Measurements from ENCODE around the gene ZSCAN2.

Gene ZSCAN2

DNA sequence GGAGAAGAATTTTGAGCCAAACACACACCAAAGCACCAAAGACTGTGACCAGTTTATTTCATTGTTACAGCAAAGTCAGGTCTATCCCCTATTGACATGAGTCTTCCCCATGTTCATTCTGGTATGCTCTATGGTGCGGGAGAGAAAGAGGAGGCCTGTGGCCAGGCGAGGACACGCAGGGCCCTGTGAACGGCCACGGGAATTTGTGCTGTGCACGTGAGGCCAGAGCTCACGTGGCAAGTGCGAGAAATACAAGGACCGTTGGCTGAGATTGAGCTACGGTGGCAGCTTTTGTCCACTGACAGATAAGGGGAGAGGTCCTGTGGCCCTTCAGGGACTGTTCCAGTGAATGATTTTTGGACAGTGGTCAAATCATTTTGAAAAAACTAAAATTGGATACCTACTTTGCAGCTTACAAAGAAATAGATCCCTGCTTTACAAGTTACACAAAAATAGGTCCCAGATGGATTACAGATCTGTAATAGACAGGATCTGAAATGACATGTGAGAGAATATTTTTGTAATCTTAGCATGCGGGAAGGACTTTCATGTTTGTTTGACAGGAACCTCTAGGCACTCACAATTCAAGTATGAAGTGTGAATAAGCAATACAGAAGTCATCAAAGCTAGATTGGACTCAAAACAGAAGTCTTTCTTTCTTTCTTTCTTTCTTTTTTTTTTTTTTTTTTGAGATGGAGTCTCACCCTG, 9.2 kb downstream of the ZSCAN2 start:
- H3K27me3 ChIP-seq (ENCODE audit: insufficient read depth, low read depth, severe bottlenecking) = no peaks in the 10 kb centered on the region
- peaks cover 52% of the 10 kb centered on the region for H3K36me3 ChIP-seq
- no peak for DNase-seq
- no peaks in the 10 kb centered on the region for H3K9me3 ChIP-seq (ENCODE audit: severe bottlenecking)
- TF ChIP-seq CTCF (IDR thresholded peaks at IDR 0.05; ENCODE audit: low read depth, low read length) = no peak
- H3K4me3 ChIP-seq (ENCODE audit: low read depth, low read length) = no peak overlapping the region
- H3K27ac ChIP-seq = no peak overlapping the region

GRCh38 chr15:84611631-84612030, 10.8 kb downstream of the ZSCAN2 start:
- no peak overlapping the region for H3K4me3 ChIP-seq (ENCODE audit: low read depth, low read length)
- no peaks in the 10 kb centered on the region for H3K9me3 ChIP-seq (ENCODE audit: severe bottlenecking)
- no peaks in the 10 kb centered on the region for H3K27me3 ChIP-seq (ENCODE audit: insufficient read depth, low read depth, severe bottlenecking)
- H3K27ac ChIP-seq = no peak overlapping the region
- no peak for TF ChIP-seq CTCF (IDR thresholded peaks at IDR 0.05; ENCODE audit: low read depth, low read length)
- DNase-seq = no peak
- peaks cover 51% of the 10 kb centered on the region for H3K36me3 ChIP-seq

- TF ChIP-seq CTCF (IDR thresholded peaks at IDR 0.05; ENCODE audit: low read depth, low read length) = no peak
- no peaks in the 10 kb centered on the region for H3K27me3 ChIP-seq (ENCODE audit: insufficient read depth, low read depth, severe bottlenecking)
- peaks cover 12% of the 10 kb centered on the region for H3K9me3 ChIP-seq (ENCODE audit: severe bottlenecking)
- no peak overlapping the region for H3K4me3 ChIP-seq (ENCODE audit: low read depth, low read length)
- no peak overlapping the region for H3K27ac ChIP-seq
- DNase-seq = no peak
- H3K36me3 ChIP-seq = peaks cover 52% of the 10 kb centered on the region
These were observed 15.4 kb downstream of the ZSCAN2 start for GRCh38 chr15:84616235-84616634.

DNA sequence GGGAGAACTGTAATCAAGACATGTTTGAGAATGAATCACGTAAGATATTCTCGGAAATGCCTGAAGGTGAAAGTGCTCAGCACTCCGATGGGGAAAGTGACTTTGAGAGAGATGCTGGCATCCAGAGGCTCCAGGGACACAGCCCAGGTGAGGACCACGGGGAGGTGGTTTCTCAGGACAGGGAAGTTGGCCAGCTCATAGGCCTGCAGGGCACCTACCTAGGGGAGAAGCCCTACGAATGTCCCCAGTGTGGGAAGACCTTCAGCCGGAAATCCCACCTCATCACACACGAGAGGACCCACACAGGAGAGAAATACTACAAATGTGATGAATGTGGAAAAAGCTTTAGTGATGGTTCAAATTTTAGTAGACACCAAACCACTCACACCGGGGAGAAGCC, 19.8 kb downstream of the ZSCAN2 start:
- Histone ChIP-seq H3K36me3 (peaks cover 70% of the 10 kb centered on the region), H3K4me3 (ENCODE audit: low read depth, low read length) (no peak overlapping the region), H3K27ac (no peak overlapping the region), H3K27me3 (ENCODE audit: insufficient read depth, low read depth, severe bottlenecking) (no peaks in the 10 kb centered on the region), H3K9me3 (ENCODE audit: severe bottlenecking) (peaks cover 19% of the 10 kb centered on the region)
- DNase-seq = no peak
- no peak for TF ChIP-seq CTCF (IDR thresholded peaks at IDR 0.05; ENCODE audit: low read depth, low read length)

- DNase-seq = no peak
- TF ChIP-seq CTCF (IDR thresholded peaks at IDR 0.05; ENCODE audit: low read depth, low read length) = no peak
- Histone ChIP-seq H3K9me3 (ENCODE audit: severe bottlenecking) (peaks cover 19% of the 10 kb centered on the region), H3K36me3 (peaks cover 62% of the 10 kb centered on the region), H3K27me3 (ENCODE audit: insufficient read depth, low read depth, severe bottlenecking) (no peaks in the 10 kb centered on the region), H3K4me3 (ENCODE audit: low read depth, low read length) (no peak overlapping the region), H3K27ac (no peak overlapping the region)
These were observed 20.7 kb downstream of the ZSCAN2 start for GRCh38 chr15:84621358-84621979.

All from WERI-Rb-1 (cell line).